Measurements from ENCODE around the gene OR8B2.

- TF ChIP-seq CTCF (IDR thresholded peaks at IDR 0.05; ENCODE audit: insufficient read depth, low read length) = no peak
- TF ChIP-seq GABPA (IDR thresholded peaks at IDR 0.05; ENCODE audit: low read depth) = no peak
Measured at GRCh38 chr11:124346311-124346955, 37.9 kb downstream of the OR8B2 start.
